HFF-Myc (cell line): ENCODE measurements around the gene RSU1.

Source experiments
- DNase-seq: peaks from one replicate; pipeline ENCODE4 v3.0.0-alpha.2; 2011; ENCODE audit warnings: low read depth; ENCODE audit errors: extremely low read depth
- H3K4me3 ChIP-seq: replicated peaks from 2 replicates; pipeline ENCODE4 v1.5.1; 2011; ENCODE audit warnings: low read depth, mild to moderate bottlenecking, control low read depth, low read length
- TF ChIP-seq, protein P1 (sequence below): IDR thresholded peaks from 2 replicates; pipeline ENCODE4 v1.5.1; 2012; ENCODE audit warnings: mild to moderate bottlenecking, low read depth, low read length, control low read depth; ENCODE audit errors: missing control alignments

Gene RSU1

DNA sequence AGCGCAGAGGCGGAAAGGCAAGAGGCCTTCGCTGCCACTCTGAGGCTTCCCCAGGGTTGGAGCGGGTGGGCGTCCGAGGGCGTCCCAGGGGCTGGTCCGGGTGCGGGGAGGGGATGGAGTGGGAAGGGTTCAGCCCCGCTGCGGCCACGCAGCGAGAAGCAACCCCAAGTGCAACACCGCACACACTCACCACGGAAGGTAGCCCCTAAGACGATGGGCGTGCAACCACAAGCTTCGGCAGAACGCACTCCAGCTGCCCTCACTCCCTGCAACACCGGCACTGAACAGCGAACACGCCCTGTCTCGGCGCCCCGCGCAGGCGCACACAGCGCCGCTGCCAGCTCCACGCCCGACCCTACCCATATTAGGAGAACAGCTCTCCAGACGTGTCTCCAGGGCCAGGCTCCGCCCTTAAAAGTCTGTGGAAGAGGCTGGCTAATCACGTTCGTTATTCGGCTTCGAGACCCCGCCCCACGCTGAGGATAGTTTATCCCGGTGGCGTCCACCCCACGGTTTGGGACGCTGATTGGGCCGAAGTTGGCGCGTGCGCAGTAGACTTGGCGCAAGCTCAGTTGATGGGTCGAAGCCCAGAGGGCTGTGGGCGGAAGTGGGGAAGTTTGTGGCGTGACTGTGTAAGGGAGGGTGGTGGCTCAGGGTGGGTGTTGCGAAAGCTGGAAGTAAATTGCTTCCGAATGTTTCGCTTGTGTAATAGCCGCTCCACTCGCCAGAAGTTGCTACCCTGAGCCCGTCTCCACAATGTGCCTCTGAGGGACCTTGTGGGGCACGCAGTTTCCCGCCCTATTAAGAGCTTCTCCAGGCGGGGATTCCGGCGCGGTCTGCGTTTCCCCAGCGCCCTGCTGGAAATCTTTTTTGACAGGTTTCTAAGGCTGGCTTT is at the start of gene RSU1:
TSS of gene RSU1 (minus strand) at position 300 of the 895 bp plus-strand sequence. CDS start 343 bp downstream, outside the sequence.
- DNase-seq, result peak; percentile 98
- TF ChIP-seq, protein P1, sequence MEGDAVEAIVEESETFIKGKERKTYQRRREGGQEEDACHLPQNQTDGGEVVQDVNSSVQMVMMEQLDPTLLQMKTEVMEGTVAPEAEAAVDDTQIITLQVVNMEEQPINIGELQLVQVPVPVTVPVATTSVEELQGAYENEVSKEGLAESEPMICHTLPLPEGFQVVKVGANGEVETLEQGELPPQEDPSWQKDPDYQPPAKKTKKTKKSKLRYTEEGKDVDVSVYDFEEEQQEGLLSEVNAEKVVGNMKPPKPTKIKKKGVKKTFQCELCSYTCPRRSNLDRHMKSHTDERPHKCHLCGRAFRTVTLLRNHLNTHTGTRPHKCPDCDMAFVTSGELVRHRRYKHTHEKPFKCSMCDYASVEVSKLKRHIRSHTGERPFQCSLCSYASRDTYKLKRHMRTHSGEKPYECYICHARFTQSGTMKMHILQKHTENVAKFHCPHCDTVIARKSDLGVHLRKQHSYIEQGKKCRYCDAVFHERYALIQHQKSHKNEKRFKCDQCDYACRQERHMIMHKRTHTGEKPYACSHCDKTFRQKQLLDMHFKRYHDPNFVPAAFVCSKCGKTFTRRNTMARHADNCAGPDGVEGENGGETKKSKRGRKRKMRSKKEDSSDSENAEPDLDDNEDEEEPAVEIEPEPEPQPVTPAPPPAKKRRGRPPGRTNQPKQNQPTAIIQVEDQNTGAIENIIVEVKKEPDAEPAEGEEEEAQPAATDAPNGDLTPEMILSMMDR, result no peak
- H3K4me3 ChIP-seq, result peak within 1 kb of the TSS; percentile 83

DNA sequence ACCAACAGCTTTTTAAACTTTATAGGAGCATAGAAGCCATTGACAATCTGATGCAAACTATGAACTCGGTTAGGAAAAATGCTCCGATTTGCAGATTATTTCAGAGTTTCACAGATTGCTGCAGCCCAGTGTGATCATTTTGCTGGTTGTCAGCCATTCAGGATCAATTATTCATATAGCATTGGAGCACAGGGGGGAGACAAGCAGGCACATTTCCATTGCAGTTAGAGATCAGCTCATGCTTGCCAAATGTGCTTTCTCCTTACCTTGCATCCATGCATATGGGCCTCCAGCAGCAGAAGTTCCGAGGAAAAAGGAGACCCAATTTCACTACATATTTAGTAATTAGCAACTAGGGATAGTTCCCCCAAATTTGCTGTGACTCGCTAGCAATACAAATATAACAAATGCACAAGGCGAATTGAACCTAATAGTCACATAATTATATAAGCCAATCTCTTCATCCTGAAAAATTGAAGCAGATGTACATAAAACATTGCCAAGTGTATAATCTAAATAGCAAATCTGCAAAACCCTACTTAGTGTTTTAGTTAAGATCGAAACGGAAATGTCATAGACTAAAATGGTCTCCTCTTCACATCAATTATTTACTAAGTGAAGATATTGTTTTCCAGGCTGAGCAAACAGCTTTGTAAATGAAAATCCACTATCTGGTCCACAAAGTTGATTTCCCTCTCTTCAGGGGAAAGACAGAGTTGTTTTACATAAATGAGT is 49.5 kb upstream of the RSU1 start:
- TF ChIP-seq, protein P1, result no peak
- no peak for DNase-seq
- no peak overlapping the region for H3K4me3 ChIP-seq

DNA sequence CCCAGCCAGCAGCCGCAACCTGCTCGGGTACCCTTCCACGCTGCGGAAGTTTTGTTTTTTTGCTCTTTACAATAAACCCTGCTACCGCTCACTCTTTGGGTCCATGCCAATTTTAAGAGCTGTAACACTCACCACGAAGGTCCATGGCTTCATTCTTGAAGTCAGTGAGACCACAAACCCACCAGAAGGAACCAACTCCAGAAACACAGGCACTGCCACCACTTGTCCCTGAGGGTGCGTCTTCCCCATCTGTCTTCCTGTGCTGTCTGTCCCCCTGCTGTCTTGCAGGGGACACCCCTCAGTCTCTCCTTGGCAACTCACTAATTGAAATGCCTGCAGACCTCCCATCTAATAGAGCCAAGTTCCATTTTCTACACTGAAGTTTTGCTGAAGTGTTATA is 48.5 kb upstream of the RSU1 start:
- H3K4me3 ChIP-seq, result no peak overlapping the region
- TF ChIP-seq, protein P1, result no peak
- DNase-seq, result no peak

DNA sequence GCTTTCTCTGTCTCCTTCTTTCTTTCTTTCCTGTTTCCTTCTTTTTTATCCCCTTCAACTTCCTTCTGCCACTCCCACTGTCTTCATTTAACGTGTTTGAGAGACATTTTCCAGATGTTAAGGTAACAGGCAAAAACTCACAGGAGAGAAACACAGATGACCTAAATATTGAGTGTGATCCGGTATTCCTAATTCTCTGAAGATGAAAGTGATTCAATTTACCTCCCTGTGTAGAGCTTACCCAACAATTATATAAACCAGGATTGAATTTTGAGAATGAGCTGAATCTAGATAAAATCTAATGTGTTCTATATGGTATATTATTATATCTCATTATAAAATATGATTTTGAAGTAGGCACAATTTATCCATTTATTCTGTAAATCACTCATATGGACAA is 46.5 kb upstream of the RSU1 start:
- TF ChIP-seq, protein P1, result no peak
- H3K4me3 ChIP-seq, result no peak overlapping the region
- DNase-seq, result no peak

DNA sequence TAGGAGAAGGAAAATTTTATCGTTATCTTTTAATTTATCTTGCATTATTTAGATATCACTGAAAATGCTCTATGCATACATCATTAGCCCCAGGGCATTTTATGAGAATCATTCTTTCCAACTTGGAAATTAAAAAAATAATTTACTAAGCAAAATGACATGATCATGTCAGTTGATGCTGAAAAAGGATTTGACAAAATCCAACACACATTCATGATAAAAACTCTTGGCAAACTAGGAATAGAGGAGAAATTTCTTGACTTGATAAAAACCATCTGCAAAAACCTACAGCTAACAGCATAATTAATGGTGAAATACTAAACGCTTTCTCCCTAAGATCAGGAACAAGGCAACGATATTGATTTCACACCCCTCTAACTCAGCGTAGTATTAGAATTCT is 40.2 kb upstream of the RSU1 start:
- H3K4me3 ChIP-seq, result no peak overlapping the region
- TF ChIP-seq, protein P1, result no peak
- no peak for DNase-seq

DNA sequence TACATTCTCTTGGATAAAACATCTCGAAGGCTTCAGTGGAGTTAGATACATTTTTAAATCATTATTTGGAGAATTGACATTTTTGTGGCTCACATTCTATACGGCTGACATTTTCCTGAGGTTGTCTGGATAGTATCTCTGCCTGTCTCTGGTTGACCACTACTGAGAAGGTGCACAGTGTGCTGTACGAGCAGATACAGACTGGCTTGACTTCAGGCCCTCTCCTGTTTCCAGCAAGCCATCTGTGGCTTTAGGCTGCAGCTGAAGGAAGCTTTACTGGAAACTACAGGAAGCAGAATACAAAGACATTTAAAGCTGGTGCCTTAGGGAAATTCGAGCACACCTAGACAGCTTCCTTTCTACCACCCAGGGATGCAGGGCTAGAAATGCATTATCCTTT is 39.3 kb upstream of the RSU1 start:
- H3K4me3 ChIP-seq, result no peak overlapping the region
- TF ChIP-seq, protein P1, result no peak
- DNase-seq, result no peak
